K562 (cell line): ENCODE data around the gene KCNJ14. TPM values are rescaled to one million over a fixed set of nuclear protein-coding genes. Genes with fewer than 3 reads are reported as not detected.

Experiments
- PTBP1 ChIP-seq: fragments of 200-400 bp; formaldehyde crosslinking; IDR thresholded peaks from 2 replicates; pipeline ENCODE4 v1.6.1; 2017; ENCODE audit warnings: low read depth, low read length
- ZC3H4 ChIP-seq: sonication (generic); formaldehyde crosslinking; IDR thresholded peaks from 2 replicates; pipeline ENCODE4 v1.9.0; 2021; ENCODE audit warnings: missing genetic modification reagents, borderline replicate concordance
- polyA plus RNA-seq, 8 experiments: library from polyadenylated mRNA; depleted of rRNA in 4 of 8; stranded (reverse) in 5 of 8; unstranded in 3 of 8; fragments of >200 nt; fragmentation: Nextera tagmentation in 2 of 8; fragmentation: Illumina TruSeq in 1 of 8; extraction: Ambion mirVana in 2 of 8; extraction: Trizol in 1 of 8; gene quantifications; 2 replicates each; pipeline versions ENCODE4 v1.2.1 to v1.2.3, GENCODE V29; 2011 to 2014; ENCODE audit warnings: inconsistent platforms in 1 of 8, missing spikeins in 1 of 8
- total RNA-seq, 7 experiments: library from RNA; depleted of rRNA in 6 of 7; stranded (reverse); fragments of >200 nt in 6 of 7; fragmentation: Illumina TruSeq in 2 of 7; extraction: Trizol in 2 of 7; gene quantifications; 2 replicates each; pipeline versions ENCODE4 v1.2.1 to v1.2.3, GENCODE V29; 2011 to 2021; ENCODE audit warnings: low replicate concordance in 1 of 7
- TF ChIP-seq, protein P1 (sequence below): fragments of 450-650 bp; IDR thresholded peaks from 2 replicates; pipeline ENCODE4 v1.6.1; 2016; ENCODE audit warnings: mild to moderate bottlenecking, moderate library complexity

KCNJ14 gene
- total and polyA plus RNA-seq, 9 of the 15 experiments (the other 6 are each of a cell fraction or from before 2014, with no cell fraction given) = 0.15 to 1.6 (median 0.49) TPM

DNA sequence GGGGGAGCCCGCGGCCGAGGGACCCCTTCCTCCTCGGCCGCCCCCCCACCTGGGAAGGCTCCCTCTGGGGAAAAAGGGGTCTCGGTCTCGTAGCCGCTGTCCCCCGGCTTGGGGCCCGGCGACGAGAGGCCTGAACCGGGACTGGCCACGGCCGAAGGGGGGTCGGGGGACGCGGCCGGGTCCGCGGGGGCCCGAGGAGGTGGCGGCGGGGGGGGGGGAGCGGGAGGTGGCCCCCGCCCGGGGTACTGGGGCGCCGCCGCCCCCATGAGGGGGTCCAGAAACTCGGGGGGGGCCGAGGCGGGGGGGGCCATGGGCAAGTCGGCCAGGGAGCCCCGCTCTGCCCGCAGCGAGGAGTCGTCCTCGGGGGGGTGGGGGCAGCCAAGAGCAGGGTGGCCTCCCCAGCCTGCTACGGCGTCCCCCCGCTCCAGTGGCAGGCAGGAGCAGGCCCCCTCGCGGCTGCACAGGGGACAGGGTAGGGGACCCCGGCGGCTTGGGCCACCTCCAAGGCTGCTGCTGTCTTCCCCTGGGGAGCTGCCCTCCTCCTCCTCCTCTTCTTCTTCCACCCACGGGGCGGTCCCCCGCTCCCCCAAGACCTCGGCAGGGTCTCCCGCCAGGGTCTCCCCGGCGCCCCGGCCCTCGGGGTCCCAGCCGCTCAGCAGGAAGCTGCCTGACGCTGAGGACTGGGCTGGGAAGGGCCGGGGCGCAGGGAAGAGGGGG is 43.4 kb downstream of the KCNJ14 start (continued):
- TF ChIP-seq, protein P1, sequence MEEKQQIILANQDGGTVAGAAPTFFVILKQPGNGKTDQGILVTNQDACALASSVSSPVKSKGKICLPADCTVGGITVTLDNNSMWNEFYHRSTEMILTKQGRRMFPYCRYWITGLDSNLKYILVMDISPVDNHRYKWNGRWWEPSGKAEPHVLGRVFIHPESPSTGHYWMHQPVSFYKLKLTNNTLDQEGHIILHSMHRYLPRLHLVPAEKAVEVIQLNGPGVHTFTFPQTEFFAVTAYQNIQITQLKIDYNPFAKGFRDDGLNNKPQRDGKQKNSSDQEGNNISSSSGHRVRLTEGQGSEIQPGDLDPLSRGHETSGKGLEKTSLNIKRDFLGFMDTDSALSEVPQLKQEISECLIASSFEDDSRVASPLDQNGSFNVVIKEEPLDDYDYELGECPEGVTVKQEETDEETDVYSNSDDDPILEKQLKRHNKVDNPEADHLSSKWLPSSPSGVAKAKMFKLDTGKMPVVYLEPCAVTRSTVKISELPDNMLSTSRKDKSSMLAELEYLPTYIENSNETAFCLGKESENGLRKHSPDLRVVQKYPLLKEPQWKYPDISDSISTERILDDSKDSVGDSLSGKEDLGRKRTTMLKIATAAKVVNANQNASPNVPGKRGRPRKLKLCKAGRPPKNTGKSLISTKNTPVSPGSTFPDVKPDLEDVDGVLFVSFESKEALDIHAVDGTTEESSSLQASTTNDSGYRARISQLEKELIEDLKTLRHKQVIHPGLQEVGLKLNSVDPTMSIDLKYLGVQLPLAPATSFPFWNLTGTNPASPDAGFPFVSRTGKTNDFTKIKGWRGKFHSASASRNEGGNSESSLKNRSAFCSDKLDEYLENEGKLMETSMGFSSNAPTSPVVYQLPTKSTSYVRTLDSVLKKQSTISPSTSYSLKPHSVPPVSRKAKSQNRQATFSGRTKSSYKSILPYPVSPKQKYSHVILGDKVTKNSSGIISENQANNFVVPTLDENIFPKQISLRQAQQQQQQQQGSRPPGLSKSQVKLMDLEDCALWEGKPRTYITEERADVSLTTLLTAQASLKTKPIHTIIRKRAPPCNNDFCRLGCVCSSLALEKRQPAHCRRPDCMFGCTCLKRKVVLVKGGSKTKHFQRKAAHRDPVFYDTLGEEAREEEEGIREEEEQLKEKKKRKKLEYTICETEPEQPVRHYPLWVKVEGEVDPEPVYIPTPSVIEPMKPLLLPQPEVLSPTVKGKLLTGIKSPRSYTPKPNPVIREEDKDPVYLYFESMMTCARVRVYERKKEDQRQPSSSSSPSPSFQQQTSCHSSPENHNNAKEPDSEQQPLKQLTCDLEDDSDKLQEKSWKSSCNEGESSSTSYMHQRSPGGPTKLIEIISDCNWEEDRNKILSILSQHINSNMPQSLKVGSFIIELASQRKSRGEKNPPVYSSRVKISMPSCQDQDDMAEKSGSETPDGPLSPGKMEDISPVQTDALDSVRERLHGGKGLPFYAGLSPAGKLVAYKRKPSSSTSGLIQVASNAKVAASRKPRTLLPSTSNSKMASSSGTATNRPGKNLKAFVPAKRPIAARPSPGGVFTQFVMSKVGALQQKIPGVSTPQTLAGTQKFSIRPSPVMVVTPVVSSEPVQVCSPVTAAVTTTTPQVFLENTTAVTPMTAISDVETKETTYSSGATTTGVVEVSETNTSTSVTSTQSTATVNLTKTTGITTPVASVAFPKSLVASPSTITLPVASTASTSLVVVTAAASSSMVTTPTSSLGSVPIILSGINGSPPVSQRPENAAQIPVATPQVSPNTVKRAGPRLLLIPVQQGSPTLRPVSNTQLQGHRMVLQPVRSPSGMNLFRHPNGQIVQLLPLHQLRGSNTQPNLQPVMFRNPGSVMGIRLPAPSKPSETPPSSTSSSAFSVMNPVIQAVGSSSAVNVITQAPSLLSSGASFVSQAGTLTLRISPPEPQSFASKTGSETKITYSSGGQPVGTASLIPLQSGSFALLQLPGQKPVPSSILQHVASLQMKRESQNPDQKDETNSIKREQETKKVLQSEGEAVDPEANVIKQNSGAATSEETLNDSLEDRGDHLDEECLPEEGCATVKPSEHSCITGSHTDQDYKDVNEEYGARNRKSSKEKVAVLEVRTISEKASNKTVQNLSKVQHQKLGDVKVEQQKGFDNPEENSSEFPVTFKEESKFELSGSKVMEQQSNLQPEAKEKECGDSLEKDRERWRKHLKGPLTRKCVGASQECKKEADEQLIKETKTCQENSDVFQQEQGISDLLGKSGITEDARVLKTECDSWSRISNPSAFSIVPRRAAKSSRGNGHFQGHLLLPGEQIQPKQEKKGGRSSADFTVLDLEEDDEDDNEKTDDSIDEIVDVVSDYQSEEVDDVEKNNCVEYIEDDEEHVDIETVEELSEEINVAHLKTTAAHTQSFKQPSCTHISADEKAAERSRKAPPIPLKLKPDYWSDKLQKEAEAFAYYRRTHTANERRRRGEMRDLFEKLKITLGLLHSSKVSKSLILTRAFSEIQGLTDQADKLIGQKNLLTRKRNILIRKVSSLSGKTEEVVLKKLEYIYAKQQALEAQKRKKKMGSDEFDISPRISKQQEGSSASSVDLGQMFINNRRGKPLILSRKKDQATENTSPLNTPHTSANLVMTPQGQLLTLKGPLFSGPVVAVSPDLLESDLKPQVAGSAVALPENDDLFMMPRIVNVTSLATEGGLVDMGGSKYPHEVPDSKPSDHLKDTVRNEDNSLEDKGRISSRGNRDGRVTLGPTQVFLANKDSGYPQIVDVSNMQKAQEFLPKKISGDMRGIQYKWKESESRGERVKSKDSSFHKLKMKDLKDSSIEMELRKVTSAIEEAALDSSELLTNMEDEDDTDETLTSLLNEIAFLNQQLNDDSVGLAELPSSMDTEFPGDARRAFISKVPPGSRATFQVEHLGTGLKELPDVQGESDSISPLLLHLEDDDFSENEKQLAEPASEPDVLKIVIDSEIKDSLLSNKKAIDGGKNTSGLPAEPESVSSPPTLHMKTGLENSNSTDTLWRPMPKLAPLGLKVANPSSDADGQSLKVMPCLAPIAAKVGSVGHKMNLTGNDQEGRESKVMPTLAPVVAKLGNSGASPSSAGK = no peak
- no peak for TF ChIP-seq PTBP1
- no peak for TF ChIP-seq ZC3H4 (CRISPR knock-in tag)
